ENCODE data around the gene MVK.

The MVK gene

DNA sequence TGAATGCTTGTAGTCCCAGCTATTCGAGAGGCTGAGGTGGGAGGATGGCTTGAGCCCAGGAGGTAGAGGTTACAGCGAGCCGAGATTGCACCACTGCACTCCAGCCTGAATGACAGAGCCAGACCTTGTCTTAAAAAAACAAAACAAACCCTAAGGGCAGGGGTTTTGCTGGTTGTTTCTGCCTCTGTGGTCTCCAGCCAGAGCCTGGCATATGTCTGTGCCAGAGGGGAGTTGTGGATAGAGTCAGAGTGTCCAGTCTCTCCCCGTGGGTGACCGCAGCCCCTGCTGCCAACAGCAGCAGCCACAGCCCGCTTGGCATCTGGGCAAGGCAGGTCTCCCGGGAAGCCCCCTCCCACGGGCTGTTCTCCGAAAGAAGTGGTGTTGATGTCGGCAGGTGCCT, 37.6 kb downstream of the MVK start:
- DNase-seq = no peak

DNA sequence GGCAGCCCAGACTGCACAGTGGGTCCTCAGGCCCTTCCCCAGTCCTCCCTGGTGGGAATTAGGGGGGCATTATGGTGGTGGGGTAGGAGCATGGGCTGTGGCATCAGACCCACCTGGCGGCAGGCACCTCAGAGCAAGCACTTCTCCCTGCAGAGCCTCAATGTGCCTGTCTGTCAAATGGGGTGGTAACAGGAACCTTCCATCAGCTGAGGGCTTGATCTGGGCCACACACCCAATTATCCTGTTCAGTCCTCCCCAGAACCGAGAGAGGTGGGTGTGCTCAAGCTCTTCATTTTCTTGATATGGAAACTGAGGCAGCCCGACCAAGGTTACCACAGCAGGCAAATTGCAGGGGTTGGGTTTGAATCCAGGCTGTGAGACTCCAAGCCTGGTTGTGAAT, 38.4 kb downstream of the MVK start:
- no peak for DNase-seq

DNA sequence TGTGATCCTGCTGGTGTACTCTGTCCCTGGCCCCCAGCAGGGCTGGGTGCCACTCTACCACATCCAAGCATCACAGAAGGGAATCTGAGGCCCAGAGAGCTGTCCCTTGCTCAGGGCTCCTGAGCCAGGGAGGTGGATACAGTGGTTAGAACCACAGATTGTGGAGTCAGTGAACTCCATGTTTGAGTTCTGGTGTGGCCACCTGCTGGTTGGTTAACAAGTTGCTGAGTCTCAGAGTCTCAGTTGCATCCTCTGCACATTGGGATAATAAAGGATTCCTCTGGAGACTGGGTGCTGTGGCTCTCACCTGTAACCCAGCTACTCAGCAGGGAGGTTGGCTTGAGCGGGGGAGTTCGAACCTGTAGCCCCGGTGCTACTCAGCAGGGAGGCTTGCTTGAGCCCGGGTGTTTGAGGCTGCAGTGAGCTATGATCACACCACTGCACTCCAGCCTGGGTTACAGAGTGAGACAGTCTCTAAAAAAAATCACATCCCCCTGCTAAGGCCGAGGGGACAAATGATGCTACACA, 39.4 kb downstream of the MVK start:
- no peak for DNase-seq

- DNase-seq = no peak
Observed at GRCh38 chr12:109613649-109614455, 40.3 kb downstream of the MVK start.

DNA sequence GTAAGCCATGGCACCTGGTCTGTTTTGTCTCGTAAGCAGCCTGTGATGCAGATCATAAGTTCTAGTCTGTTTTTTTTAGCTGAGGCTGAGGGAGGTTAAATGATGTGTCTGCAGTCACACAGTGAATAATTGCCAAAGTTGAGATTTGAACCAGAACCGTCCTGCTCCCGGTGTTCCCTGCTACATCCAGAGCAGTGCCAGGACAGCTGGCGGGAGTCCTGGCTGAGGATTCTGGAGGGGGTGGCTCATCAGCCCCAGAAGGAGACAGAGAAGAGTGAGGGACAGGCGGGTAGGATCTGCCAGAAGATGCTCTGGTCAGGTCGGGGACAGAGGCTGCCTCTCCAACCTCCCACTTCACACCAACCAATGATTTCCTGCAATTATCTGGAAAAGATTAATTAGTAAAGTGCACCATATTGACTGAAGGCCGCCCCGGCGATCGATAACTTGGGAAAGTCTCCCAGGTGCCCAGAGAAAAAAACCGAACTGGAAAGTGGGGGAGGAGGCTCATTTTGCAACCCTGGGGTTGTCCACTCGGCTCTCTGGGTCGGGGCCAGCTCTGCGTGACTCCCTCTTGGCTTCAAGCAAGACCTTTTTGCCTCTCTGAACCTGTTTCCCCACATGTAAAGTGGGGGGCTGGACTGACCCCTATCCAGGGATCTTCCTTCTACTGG, 42.1 kb downstream of the MVK start:
- no peak for DNase-seq

- DNase-seq = no peak
Observed at GRCh38 chr12:109617491-109617890, 43.9 kb downstream of the MVK start.

DNA sequence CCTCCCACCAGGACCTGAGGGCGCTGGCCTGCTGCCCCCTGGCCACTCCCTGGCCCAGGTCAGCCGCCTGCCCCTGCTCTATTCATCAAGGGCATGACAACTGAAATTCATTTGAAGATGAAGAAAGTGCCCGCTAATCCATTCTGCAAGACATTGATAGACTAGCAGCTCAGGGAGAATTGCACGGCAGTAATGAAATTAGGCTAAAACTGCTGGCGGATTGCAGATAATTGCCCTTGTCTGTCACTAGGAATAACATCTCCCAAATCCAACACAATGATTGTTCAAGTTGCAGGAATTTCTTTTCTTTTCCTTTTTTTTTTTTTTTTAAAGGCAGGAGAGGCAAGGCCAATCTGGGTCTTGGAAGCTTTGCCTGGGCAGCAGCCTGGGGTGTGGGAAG, 44.5 kb downstream of the MVK start:
- no peak for DNase-seq

GRCh38 chr12:109619002-109619604, 45.5 kb downstream of the MVK start:
- no peak for DNase-seq

- DNase-seq = no peak
Observed at GRCh38 chr12:109621211-109621694, 47.7 kb downstream of the MVK start.

GRCh38 chr12:109621901-109622364, 48.3 kb downstream of the MVK start:
- DNase-seq = no peak

- no peak for DNase-seq
Observed at GRCh38 chr12:109624467-109624866, 50.9 kb downstream of the MVK start.

GRCh38 chr12:109625131-109625559, 51.6 kb downstream of the MVK start:
- no peak for DNase-seq

GRCh38 chr12:109625749-109626377, 52.3 kb downstream of the MVK start:
- DNase-seq = no peak

DNA sequence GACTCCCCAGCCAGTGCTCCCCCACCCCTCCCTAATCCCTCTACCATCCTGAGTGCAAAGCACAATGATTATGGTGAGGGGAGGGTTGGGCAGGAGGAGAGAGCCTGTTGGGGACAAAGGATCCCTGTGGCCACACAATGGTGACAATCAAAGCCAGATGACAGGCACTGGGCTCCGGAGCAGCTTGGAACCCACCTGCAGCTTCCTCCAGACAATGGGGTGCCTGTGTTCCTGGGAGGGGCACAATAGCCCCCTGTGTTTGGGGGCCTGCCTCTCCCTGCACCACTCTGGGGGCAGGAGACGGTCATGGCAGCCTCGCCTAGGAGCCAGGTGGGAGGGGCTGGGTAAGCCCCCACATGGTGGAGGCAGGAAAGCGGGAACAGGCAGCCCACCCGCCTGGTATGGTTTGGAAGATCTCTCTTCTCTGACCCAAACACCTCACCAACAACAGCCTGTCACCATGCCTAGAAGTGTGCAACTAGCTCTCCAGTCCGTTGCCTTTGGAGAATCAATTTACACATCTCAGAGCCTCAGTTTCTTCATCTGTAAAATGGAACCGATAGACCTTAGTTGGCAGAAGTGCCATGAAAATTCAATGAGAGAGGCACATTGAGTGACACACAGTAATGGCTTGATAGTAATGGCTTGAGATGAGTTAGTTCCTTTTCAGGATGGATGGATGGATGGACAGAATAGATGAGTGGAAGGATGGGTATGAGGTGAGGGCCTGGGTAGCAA, 53.0 kb downstream of the MVK start:
- no peak for DNase-seq

- DNase-seq = no peak
Observed at GRCh38 chr12:109627633-109628032, 54.0 kb downstream of the MVK start.

- DNase-seq = no peak
Observed at GRCh38 chr12:109630107-109630506, 56.5 kb downstream of the MVK start.

DNA sequence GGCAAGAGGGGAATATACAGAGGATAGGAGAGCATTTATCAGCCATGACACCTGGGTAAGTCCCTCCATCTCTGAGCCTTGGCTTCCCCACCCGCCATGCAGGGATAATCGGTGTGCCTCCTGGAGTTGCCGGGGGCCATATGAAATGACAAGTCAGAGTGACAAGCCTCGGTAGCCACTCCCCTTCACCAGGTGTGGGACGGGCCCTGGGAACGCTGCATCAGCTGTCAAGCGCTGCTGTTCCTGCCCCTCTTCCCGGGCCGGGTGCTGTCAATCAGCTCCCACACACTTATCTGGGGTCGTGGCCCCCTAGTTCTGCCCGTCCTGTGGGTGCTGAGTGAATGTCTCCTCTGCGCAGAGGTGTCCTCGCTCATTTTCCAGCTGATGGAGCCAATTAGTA, 57.2 kb downstream of the MVK start:
- no peak for DNase-seq

GRCh38 chr12:109631302-109631701, 57.7 kb downstream of the MVK start:
- DNase-seq = no peak

- no peak for DNase-seq
Observed at GRCh38 chr12:109631751-109632150, 58.2 kb downstream of the MVK start.

- DNase-seq = no peak
Observed at GRCh38 chr12:109632342-109632741, 58.7 kb downstream of the MVK start.

DNA sequence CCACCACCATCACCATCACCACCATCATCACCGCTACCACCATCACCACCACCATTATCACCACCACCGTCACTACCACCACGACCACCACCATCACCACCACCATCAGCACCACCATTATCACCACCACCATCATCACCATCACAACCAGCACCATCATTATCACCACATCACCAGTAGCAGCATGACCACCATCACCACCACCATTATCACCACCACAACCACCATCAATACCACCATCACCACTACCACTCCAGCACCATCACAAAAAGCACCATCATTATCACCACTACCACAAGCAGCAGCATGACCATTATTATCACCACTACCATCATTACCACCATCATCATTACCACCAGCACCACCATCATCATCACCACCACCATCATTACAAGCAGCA, 62.1 kb downstream of the MVK start:
- DNase-seq = no peak

DNA sequence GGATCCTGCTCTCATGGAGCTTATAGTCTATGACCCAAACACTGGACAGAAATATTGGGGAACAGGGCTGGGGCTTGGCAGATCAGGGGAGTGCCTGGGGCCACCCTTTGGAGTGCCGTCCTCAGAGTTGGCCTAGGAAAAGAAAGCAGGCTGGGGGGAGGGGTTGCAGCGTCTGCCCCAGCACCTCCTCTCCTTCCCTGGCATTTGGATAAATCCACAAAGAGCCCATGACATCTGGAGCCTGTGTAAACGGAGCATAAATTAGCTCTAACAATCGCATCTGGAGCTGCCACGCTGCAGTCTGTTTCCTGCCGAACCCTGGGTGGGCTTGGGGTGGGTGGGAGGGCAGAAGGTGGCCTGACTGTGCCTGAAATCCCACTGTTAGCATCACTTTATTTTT, 63.8 kb downstream of the MVK start:
- no peak for DNase-seq

All from NCI-H1048 (cell line).